OCI-LY1 (cell line): Measurements from ENCODE around the gene BBS9.

Source experiments
- H2AFZ ChIP-seq: fragments of 200-600 bp; sonication (generic), shearing (Covaris generic); 2 replicates; pipeline ENCODE4 v1.6.0; 2014; ENCODE audit warnings: antibody characterized with exemption, mild to moderate bottlenecking, low read length
- H3F3A ChIP-seq: fragments of 200-600 bp; sonication (generic), shearing (Covaris generic); 2 replicates; pipeline ENCODE4 v1.6.0; 2014; ENCODE audit warnings: mild to moderate bottlenecking, antibody characterized with exemption, low read length, moderate library complexity; ENCODE audit not compliant: insufficient read depth
- H3K27ac ChIP-seq: fragments of 200-600 bp; sonication (generic); 2 replicates; pipeline ENCODE4 v1.5.1; 2014; ENCODE audit warnings: low read length, mixed run types, mild to moderate bottlenecking, low read depth; ENCODE audit not compliant: poor library complexity, severe bottlenecking
- H3K27me3 ChIP-seq: fragments of 200-600 bp; sonication (generic); 2 replicates; pipeline ENCODE4 v1.6.0; 2014; ENCODE audit warnings: antibody characterized with exemption, mild to moderate bottlenecking, low read length, moderate library complexity; ENCODE audit not compliant: insufficient read depth
- H3K36me3 ChIP-seq: fragments of 200-600 bp; sonication (generic); 2 replicates; pipeline ENCODE4 v1.6.1; 2014; ENCODE audit warnings: mild to moderate bottlenecking, antibody characterized with exemption, low read length, moderate library complexity, mixed read lengths; ENCODE audit not compliant: insufficient read depth
- H3K4me1 ChIP-seq: fragments of 200-600 bp; sonication (generic); 2 replicates; pipeline ENCODE4 v1.5.1; 2014; ENCODE audit warnings: mild to moderate bottlenecking, low read length, moderate library complexity; ENCODE audit not compliant: insufficient read depth, severe bottlenecking
- H3K4me2 ChIP-seq: fragments of 200-600 bp; sonication (generic), shearing (Covaris generic); 2 replicates; pipeline ENCODE4 v1.6.1; 2014; ENCODE audit warnings: low read length
- H3K4me3 ChIP-seq: fragments of 200-600 bp; sonication (generic); 2 replicates; pipeline ENCODE4 v1.5.1; 2014; ENCODE audit warnings: low read length, low read depth, mild to moderate bottlenecking, mixed read lengths; ENCODE audit not compliant: poor library complexity, severe bottlenecking
- H3K79me2 ChIP-seq: fragments of 200-600 bp; shearing (Covaris generic); 2 replicates; pipeline ENCODE4 v1.6.1; 2016; ENCODE audit warnings: mixed run types, low read length, mixed read lengths; ENCODE audit not compliant: insufficient read depth
- H3K9ac ChIP-seq: fragments of 200-600 bp; sonication (generic), shearing (Covaris generic); 2 replicates; pipeline ENCODE4 v1.6.1; 2014; ENCODE audit warnings: mild to moderate bottlenecking, low read length, mixed read lengths
- H3K9me2 ChIP-seq: fragments of 200-600 bp; sonication (generic), shearing (Covaris generic); 2 replicates; pipeline ENCODE4 v1.6.1; 2014; ENCODE audit warnings: low read depth, mild to moderate bottlenecking, low read length, mixed read lengths
- H3K9me3 ChIP-seq: fragments of 200-600 bp; shearing (Covaris generic); 2 replicates; pipeline ENCODE4 v1.6.1; 2014; ENCODE audit warnings: low read length, mixed read lengths
- H4K20me1 ChIP-seq: fragments of 200-600 bp; sonication (generic), shearing (Covaris generic); 2 replicates; pipeline ENCODE4 v1.6.0; 2016; ENCODE audit warnings: mild to moderate bottlenecking, low read length; ENCODE audit not compliant: insufficient read depth
- CTCF ChIP-seq: fragments of 200-600 bp; sonication (generic), shearing (Covaris generic); IDR thresholded peaks from 2 replicates; pipeline ENCODE4 v1.5.1; 2017; ENCODE audit warnings: mild to moderate bottlenecking, antibody characterized with exemption, low read length, moderate library complexity, mixed read lengths
- EZH2 ChIP-seq: fragments of 200-600 bp; sonication (generic), shearing (Covaris generic); IDR thresholded peaks from 2 replicates; pipeline ENCODE4 v1.8.0; 2017; ENCODE audit warnings: borderline replicate concordance, mixed run types, mild to moderate bottlenecking, antibody characterized with exemption, low read length, moderate library complexity, mixed read lengths

BBS9 gene

GRCh38 chr7:33276325-33276724, 147.0 kb downstream of the BBS9 start:
- Histone ChIP-seq H3K27me3 (no peaks in the 10 kb centered on the region), H3K9me2 (no peaks in the 10 kb centered on the region), H3K36me3 (no peaks in the 10 kb centered on the region), H3K4me3 (no peak overlapping the region), H4K20me1 (no peaks in the 10 kb centered on the region), H3K9me3 (0 out of 2 replicates have a peak, but pooled peaks cover 4% of the 10 kb centered on the region), H3K79me2 (no peaks in the 10 kb centered on the region), H3K27ac (no peak overlapping the region), H3F3A (no peaks in the 10 kb centered on the region), H3K9ac (no peak overlapping the region), H3K4me1 (no peaks in the 10 kb centered on the region), H2AFZ (no peak overlapping the region), H3K4me2 (no peak overlapping the region)
- no peak for TF ChIP-seq CTCF
- TF ChIP-seq EZH2: no peak

GRCh38 chr7:33276729-33277128, 147.4 kb downstream of the BBS9 start:
- H3K27me3 ChIP-seq: no peaks in the 10 kb centered on the region
- H4K20me1 ChIP-seq: no peaks in the 10 kb centered on the region
- no peak for TF ChIP-seq CTCF
- no peak for TF ChIP-seq EZH2
- no peaks in the 10 kb centered on the region for H3F3A ChIP-seq
- no peaks in the 10 kb centered on the region for H3K9me2 ChIP-seq
- H3K36me3 ChIP-seq: no peaks in the 10 kb centered on the region
- no peak overlapping the region for H2AFZ ChIP-seq
- no peak overlapping the region for H3K4me3 ChIP-seq
- no peaks in the 10 kb centered on the region for H3K79me2 ChIP-seq
- no peak overlapping the region for H3K4me2 ChIP-seq
- H3K4me1 ChIP-seq: no peaks in the 10 kb centered on the region
- no peak overlapping the region for H3K27ac ChIP-seq
- H3K9ac ChIP-seq: no peak overlapping the region
- 0 out of 2 replicates have a peak, but pooled peaks cover 4% of the 10 kb centered on the region for H3K9me3 ChIP-seq

- Histone ChIP-seq H3K9me3 (0 out of 2 replicates have a peak, but pooled peaks cover 4% of the 10 kb centered on the region), H3F3A (no peaks in the 10 kb centered on the region), H3K4me3 (no peak overlapping the region), H3K9me2 (no peaks in the 10 kb centered on the region), H3K79me2 (no peaks in the 10 kb centered on the region), H2AFZ (no peak overlapping the region), H4K20me1 (no peaks in the 10 kb centered on the region), H3K27me3 (no peaks in the 10 kb centered on the region), H3K4me2 (no peak overlapping the region), H3K4me1 (no peaks in the 10 kb centered on the region), H3K36me3 (no peaks in the 10 kb centered on the region), H3K27ac (no peak overlapping the region), H3K9ac (no peak overlapping the region)
- TF ChIP-seq CTCF: no peak
- TF ChIP-seq EZH2: no peak
Measured at GRCh38 chr7:33278095-33278494, 148.7 kb downstream of the BBS9 start.
